Measurements from ENCODE around the gene VMP1.

VMP1 gene

GRCh38 chr17:59829217-59830006 is 122.0 kb downstream of the VMP1 start:
- no peak overlapping the region for H2BK120ac ChIP-seq (ENCODE audit: low read depth, low read length)
- WGBS (ENCODE audit: extremely low coverage, insufficient coverage, low lambda C conversion rate): no CpG with 5 or more reads among the region's 4 CpGs
- H3K4me1 ChIP-seq (ENCODE audit: control insufficient read depth, low read depth, low read length): peaks cover 5% of the 10 kb centered on the region
- peak overlapping the region; percentile 63 for H3K27ac ChIP-seq (ENCODE audit: low read depth, low read length)
- no peaks in the 10 kb centered on the region for H3K79me1 ChIP-seq (ENCODE audit: low read length)
- no peak overlapping the region for H3K4ac ChIP-seq (ENCODE audit: low read depth, low read length)
- H4K5ac ChIP-seq (ENCODE audit: low read length): no peak overlapping the region
- peak overlapping the region; percentile 85 for H2BK15ac ChIP-seq (replicated peaks; ENCODE audit: low read depth)
- peak; percentile 86 for DNase-seq
- H3K18ac ChIP-seq (ENCODE audit: low read length): peak overlapping the region; percentile 76
- H3K4me2 ChIP-seq (ENCODE audit: low read length): no peak overlapping the region
- H3K36me3 ChIP-seq (ENCODE audit: control insufficient read depth, insufficient read depth, low read length): no peaks in the 10 kb centered on the region
- H2AK5ac ChIP-seq (ENCODE audit: low read length): no peak overlapping the region
- H3K23ac ChIP-seq (ENCODE audit: low read length): no peak overlapping the region
- no peak overlapping the region for H4K8ac ChIP-seq (ENCODE audit: low read depth, low read length)
- peak overlapping the region; percentile 40 for H2BK5ac ChIP-seq (ENCODE audit: low read length)
- H3K56ac ChIP-seq (ENCODE audit: low read length): peak overlapping the region; percentile 51
- no peaks in the 10 kb centered on the region for H3K79me2 ChIP-seq (ENCODE audit: control insufficient read depth, insufficient read depth, low read length)
- H3K27me3 ChIP-seq (ENCODE audit: insufficient read depth, low read length, poor library complexity): no peaks in the 10 kb centered on the region
- no peak overlapping the region for H3K4me3 ChIP-seq (ENCODE audit: low read length)
- H3K9ac ChIP-seq (ENCODE audit: low read length): no peak overlapping the region

- H3K18ac ChIP-seq (ENCODE audit: low read length): peak overlapping the region; percentile 76
- no CpG with 5 or more reads among the region's 3 CpGs for WGBS (ENCODE audit: extremely low coverage, insufficient coverage, low lambda C conversion rate)
- H3K79me1 ChIP-seq (ENCODE audit: low read length): no peaks in the 10 kb centered on the region
- no peak for DNase-seq
- no peak overlapping the region for H3K9ac ChIP-seq (ENCODE audit: low read length)
- H2AK5ac ChIP-seq (ENCODE audit: low read length): no peak overlapping the region
- H3K27ac ChIP-seq (ENCODE audit: low read depth, low read length): peak overlapping the region; percentile 63
- peak overlapping the region; percentile 73 for H2BK120ac ChIP-seq (ENCODE audit: low read depth, low read length)
- no peak overlapping the region for H4K8ac ChIP-seq (ENCODE audit: low read depth, low read length)
- no peaks in the 10 kb centered on the region for H3K27me3 ChIP-seq (ENCODE audit: insufficient read depth, low read length, poor library complexity)
- H3K36me3 ChIP-seq (ENCODE audit: control insufficient read depth, insufficient read depth, low read length): no peaks in the 10 kb centered on the region
- no peak overlapping the region for H4K5ac ChIP-seq (ENCODE audit: low read length)
- H2BK5ac ChIP-seq (ENCODE audit: low read length): no peak overlapping the region
- H3K4me3 ChIP-seq (ENCODE audit: low read length): no peak overlapping the region
- no peak overlapping the region for H3K23ac ChIP-seq (ENCODE audit: low read length)
- peak overlapping the region; percentile 85 for H2BK15ac ChIP-seq (replicated peaks; ENCODE audit: low read depth)
- H3K56ac ChIP-seq (ENCODE audit: low read length): no peak overlapping the region
- no peak overlapping the region for H3K4me2 ChIP-seq (ENCODE audit: low read length)
- H3K79me2 ChIP-seq (ENCODE audit: control insufficient read depth, insufficient read depth, low read length): no peaks in the 10 kb centered on the region
- H3K4me1 ChIP-seq (ENCODE audit: control insufficient read depth, low read depth, low read length): peaks cover 5% of the 10 kb centered on the region
- peak overlapping the region; percentile 68 for H3K4ac ChIP-seq (ENCODE audit: low read depth, low read length)
These were observed 122.7 kb downstream of the VMP1 start for GRCh38 chr17:59830007-59830630.

- H3K4me1 ChIP-seq (ENCODE audit: control insufficient read depth, low read depth, low read length): peaks cover 5% of the 10 kb centered on the region
- no CpG with 5 or more reads among the region's 1 CpG for WGBS (ENCODE audit: extremely low coverage, insufficient coverage, low lambda C conversion rate)
These were observed 123.5 kb downstream of the VMP1 start for GRCh38 chr17:59830846-59831486.

GRCh38 chr17:59832883-59833379 is 125.5 kb downstream of the VMP1 start:
- WGBS (ENCODE audit: extremely low coverage, insufficient coverage, low lambda C conversion rate): no CpG with 5 or more reads among the region's 4 CpGs
- Histone ChIP-seq H3K56ac (ENCODE audit: low read length) (no peak overlapping the region), H4K8ac (ENCODE audit: low read depth, low read length) (no peak overlapping the region), H3K4me3 (ENCODE audit: low read length) (no peak overlapping the region), H3K4me2 (ENCODE audit: low read length) (no peak overlapping the region), H3K79me2 (ENCODE audit: control insufficient read depth, insufficient read depth, low read length) (no peaks in the 10 kb centered on the region), H3K27ac (ENCODE audit: low read depth, low read length) (no peak overlapping the region), H3K4me1 (ENCODE audit: control insufficient read depth, low read depth, low read length) (peaks cover 5% of the 10 kb centered on the region), H3K9ac (ENCODE audit: low read length) (no peak overlapping the region), H3K23ac (ENCODE audit: low read length) (no peak overlapping the region), H2BK5ac (ENCODE audit: low read length) (no peak overlapping the region), H4K5ac (ENCODE audit: low read length) (no peak overlapping the region), H2AK5ac (ENCODE audit: low read length) (no peak overlapping the region), H3K36me3 (ENCODE audit: control insufficient read depth, insufficient read depth, low read length) (no peaks in the 10 kb centered on the region), H3K18ac (ENCODE audit: low read length) (no peak overlapping the region), H2BK120ac (ENCODE audit: low read depth, low read length) (no peak overlapping the region), H3K79me1 (ENCODE audit: low read length) (no peaks in the 10 kb centered on the region), H3K27me3 (ENCODE audit: insufficient read depth, low read length, poor library complexity) (no peaks in the 10 kb centered on the region), H3K4ac (ENCODE audit: low read depth, low read length) (no peak overlapping the region), H2BK15ac (replicated peaks; ENCODE audit: low read depth) (no peak overlapping the region)
- peak; percentile 87 for DNase-seq

More at GRCh38 chr17:59830846-59831486, 123.5 kb downstream of the VMP1 start:
- Histone ChIP-seq H3K79me2 (ENCODE audit: control insufficient read depth, insufficient read depth, low read length) (no peaks in the 10 kb centered on the region), H2BK5ac (ENCODE audit: low read length) (peak overlapping the region; percentile 27), H3K4ac (ENCODE audit: low read depth, low read length) (no peak overlapping the region), H2BK15ac (replicated peaks; ENCODE audit: low read depth) (no peak overlapping the region), H2AK5ac (ENCODE audit: low read length) (no peak overlapping the region), H3K9ac (ENCODE audit: low read length) (no peak overlapping the region), H3K4me3 (ENCODE audit: low read length) (no peak overlapping the region), H3K36me3 (ENCODE audit: control insufficient read depth, insufficient read depth, low read length) (no peaks in the 10 kb centered on the region), H3K23ac (ENCODE audit: low read length) (no peak overlapping the region), H3K27ac (ENCODE audit: low read depth, low read length) (peak overlapping the region; percentile 33), H3K18ac (ENCODE audit: low read length) (peak overlapping the region; percentile 65), H3K27me3 (ENCODE audit: insufficient read depth, low read length, poor library complexity) (no peaks in the 10 kb centered on the region), H4K8ac (ENCODE audit: low read depth, low read length) (no peak overlapping the region), H3K56ac (ENCODE audit: low read length) (no peak overlapping the region), H4K5ac (ENCODE audit: low read length) (no peak overlapping the region), H3K79me1 (ENCODE audit: low read length) (no peaks in the 10 kb centered on the region), H3K4me2 (ENCODE audit: low read length) (no peak overlapping the region), H2BK120ac (ENCODE audit: low read depth, low read length) (no peak overlapping the region)
- DNase-seq: no peak

- WGBS (ENCODE audit: extremely low coverage, insufficient coverage, low lambda C conversion rate): no CpG with 5 or more reads among the region's 8 CpGs
- Histone ChIP-seq H3K18ac (ENCODE audit: low read length) (peak overlapping the region; percentile 98), H3K56ac (ENCODE audit: low read length) (peak overlapping the region; percentile 84), H3K79me2 (ENCODE audit: control insufficient read depth, insufficient read depth, low read length) (peaks cover 23% of the 10 kb centered on the region), H3K4me2 (ENCODE audit: low read length) (peak overlapping the region; percentile 35), H3K4ac (ENCODE audit: low read depth, low read length) (peak overlapping the region; percentile 70), H2BK15ac (replicated peaks; ENCODE audit: low read depth) (peak overlapping the region; percentile 74), H2BK120ac (ENCODE audit: low read depth, low read length) (peak overlapping the region; percentile 88), H4K8ac (ENCODE audit: low read depth, low read length) (peak overlapping the region; percentile 86), H3K4me3 (ENCODE audit: low read length) (peak overlapping the region; percentile 48), H2BK5ac (ENCODE audit: low read length) (no peak overlapping the region), H3K36me3 (ENCODE audit: control insufficient read depth, insufficient read depth, low read length) (no peaks in the 10 kb centered on the region), H3K23ac (ENCODE audit: low read length) (no peak overlapping the region), H3K9ac (ENCODE audit: low read length) (peak overlapping the region; percentile 93), H3K79me1 (ENCODE audit: low read length) (no peaks in the 10 kb centered on the region), H2AK5ac (ENCODE audit: low read length) (no peak overlapping the region), H3K27me3 (ENCODE audit: insufficient read depth, low read length, poor library complexity) (no peaks in the 10 kb centered on the region), H3K27ac (ENCODE audit: low read depth, low read length) (peak overlapping the region; percentile 89), H3K4me1 (ENCODE audit: control insufficient read depth, low read depth, low read length) (no peaks in the 10 kb centered on the region), H4K5ac (ENCODE audit: low read length) (no peak overlapping the region)
- DNase-seq: peak; percentile 100
These were observed 130.0 kb downstream of the VMP1 start for GRCh38 chr17:59837308-59838051.
